GM12865 (cell line): ENCODE measurements around the gene SPHK1.

Experiments
- DNase-seq: peaks from one replicate; pipeline ENCODE4 v3.0.0; 2010; ENCODE audit warnings: low read depth
- H3K4me3 ChIP-seq: 2 replicates; pipeline ENCODE4 v1.5.1; 2011; ENCODE audit warnings: mild to moderate bottlenecking, low read depth, low read length, control low read depth
- CTCF ChIP-seq: IDR thresholded peaks from 2 replicates; pipeline ENCODE4 v1.5.1; 2011; ENCODE audit warnings: low read length, control low read depth, low read depth, inconsistent platforms; ENCODE audit not compliant: insufficient read depth; ENCODE audit errors: missing control alignments

SPHK1 gene

GRCh38 chr17:76371656-76372628 is 12.5 kb upstream of the SPHK1 start:
- TF ChIP-seq CTCF = no peak
- no peak for DNase-seq
- no peak overlapping the region for H3K4me3 ChIP-seq

GRCh38 chr17:76376318-76377133 is 7.9 kb upstream of the SPHK1 start:
- no peak for TF ChIP-seq CTCF
- no peak for DNase-seq
- H3K4me3 ChIP-seq = no peak overlapping the region

GRCh38 chr17:76378548-76379274 is 5.7 kb upstream of the SPHK1 start:
- no peak for DNase-seq
- no peak for TF ChIP-seq CTCF
- no peak overlapping the region for H3K4me3 ChIP-seq

- no peak overlapping the region for H3K4me3 ChIP-seq
- DNase-seq = no peak
- no peak for TF ChIP-seq CTCF
These were observed 5.2 kb upstream of the SPHK1 start for GRCh38 chr17:76379275-76379641.

- no peak overlapping the region for H3K4me3 ChIP-seq
- DNase-seq = no peak
- no peak for TF ChIP-seq CTCF
These were observed 4.6 kb upstream of the SPHK1 start for GRCh38 chr17:76379646-76380376.

GRCh38 chr17:76381633-76382350 is 2.6 kb upstream of the SPHK1 start:
- no peak overlapping the region for H3K4me3 ChIP-seq

More at GRCh38 chr17:76381633-76382350, 2.6 kb upstream of the SPHK1 start:
- no peak for DNase-seq
- TF ChIP-seq CTCF = no peak
